Measurements from ENCODE around the gene DGUOK.

Gene DGUOK

GRCh38 chr2:73983322-73984202, 56.9 kb downstream of the DGUOK start:
- DNase-seq: peak; percentile 53

- peak; percentile 79 for DNase-seq
These were observed 57.7 kb downstream of the DGUOK start, which contains the start of gene TET3 for GRCh38 chr2:73984203-73984921. Gene TET3, plus strand, starts transcription at chr2:73984910. Its CDS starts 1,494 bp downstream, at chr2:73986404.

- no peak for DNase-seq
These were observed 58.2 kb downstream of the DGUOK start for GRCh38 chr2:73984922-73985307.

GRCh38 chr2:73985308-73986084, 58.8 kb downstream of the DGUOK start:
- DNase-seq: peak; percentile 56

- no peak for DNase-seq
These were observed 59.5 kb downstream of the DGUOK start for GRCh38 chr2:73986085-73986681.

GRCh38 chr2:73987109-73987947, 60.6 kb downstream of the DGUOK start:
- peak; percentile 72 for DNase-seq

- no peak for DNase-seq
These were observed 61.4 kb downstream of the DGUOK start for GRCh38 chr2:73987948-73988700.

GRCh38 chr2:73989972-73990371, 63.3 kb downstream of the DGUOK start:
- no peak for DNase-seq

- DNase-seq: no peak
These were observed 63.9 kb downstream of the DGUOK start for GRCh38 chr2:73990531-73990930.

- no peak for DNase-seq
These were observed 65.4 kb downstream of the DGUOK start for GRCh38 chr2:73992036-73992435.

GRCh38 chr2:73993376-73993775, 66.7 kb downstream of the DGUOK start:
- no peak for DNase-seq

- no peak for DNase-seq
These were observed 67.1 kb downstream of the DGUOK start for GRCh38 chr2:73993778-73994177.

- no peak for DNase-seq
These were observed 67.6 kb downstream of the DGUOK start for GRCh38 chr2:73994178-73994831.

- DNase-seq: no peak
These were observed 69.1 kb downstream of the DGUOK start for GRCh38 chr2:73995810-73996209.

- no peak for DNase-seq
These were observed 71.1 kb downstream of the DGUOK start for GRCh38 chr2:73997813-73998212.

- DNase-seq: no peak
These were observed 71.8 kb downstream of the DGUOK start for GRCh38 chr2:73998451-73998850.

GRCh38 chr2:73998933-73999332, 72.3 kb downstream of the DGUOK start:
- DNase-seq: no peak

GRCh38 chr2:73999881-74000597, 73.4 kb downstream of the DGUOK start:
- no peak for DNase-seq

- DNase-seq: no peak
These were observed 74.0 kb downstream of the DGUOK start for GRCh38 chr2:74000666-74001065.

GRCh38 chr2:74001121-74001520, 74.4 kb downstream of the DGUOK start:
- no peak for DNase-seq

Data from RPMI8226 (cell line).